ENCODE results near the gene ADRA2C.

GRCh38 chr4:3805026-3805425, 38.8 kb downstream of the ADRA2C start:
- TF ChIP-seq POLR2AphosphoS5 (IDR thresholded peaks at IDR 0.05; ENCODE audit: borderline replicate concordance, low read depth, low read length) (no peak), EZH2 (IDR thresholded peaks at IDR 0.05) (no peak), FOXP2 (optimal IDR thresholded peaks at IDR 0.05; ENCODE audit: control extremely low read depth, extremely low read length, insufficient read depth) (no peak)
